Activated T-cell treated with anti-CD3 and anti-CD28 coated beads for 4 hours (primary cell): ENCODE results near the gene KLHL29.

ENCODE experiments used
- DNase-seq: peaks from one replicate; pipeline ENCODE4 v3.0.0-alpha.2; 2020

The KLHL29 gene

DNA sequence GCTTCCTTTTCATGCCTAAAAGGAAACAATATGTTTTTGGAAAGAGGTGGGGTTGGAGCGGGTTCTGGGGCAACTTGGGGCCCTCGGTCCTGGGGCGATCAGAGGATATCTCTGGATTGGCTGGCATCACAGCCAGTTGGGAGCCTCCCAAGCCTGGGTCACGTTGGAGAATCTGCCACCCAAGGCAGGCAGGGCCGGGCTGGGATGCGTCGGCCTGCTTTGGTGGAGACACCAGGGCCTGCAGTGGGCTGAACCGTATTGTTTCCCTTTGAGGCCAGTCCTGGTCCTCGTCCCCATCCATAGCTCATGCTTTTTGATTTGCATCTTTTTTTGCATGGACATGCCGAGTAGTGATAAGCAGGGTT lies 306.1 kb downstream of the KLHL29 start:
- DNase-seq: no peak

DNA sequence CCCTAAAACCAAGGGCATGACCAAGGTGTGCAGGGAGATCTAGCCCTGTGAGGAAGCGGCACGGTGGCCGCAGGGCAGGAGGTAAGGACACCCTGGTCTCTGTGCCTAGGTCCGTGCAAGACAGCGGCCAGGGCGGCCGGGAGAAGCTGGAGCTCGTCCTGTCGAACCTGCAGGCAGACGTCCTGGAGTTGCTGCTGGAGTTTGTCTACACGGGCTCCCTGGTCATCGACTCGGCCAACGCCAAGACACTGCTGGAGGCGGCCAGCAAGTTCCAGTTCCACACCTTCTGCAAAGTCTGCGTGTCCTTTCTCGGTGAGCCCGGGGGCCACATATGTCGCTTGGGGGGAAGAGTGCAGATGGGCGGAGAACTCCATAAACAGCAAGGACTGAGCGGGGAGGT lies 306.6 kb downstream of the KLHL29 start:
- DNase-seq: no peak

DNA sequence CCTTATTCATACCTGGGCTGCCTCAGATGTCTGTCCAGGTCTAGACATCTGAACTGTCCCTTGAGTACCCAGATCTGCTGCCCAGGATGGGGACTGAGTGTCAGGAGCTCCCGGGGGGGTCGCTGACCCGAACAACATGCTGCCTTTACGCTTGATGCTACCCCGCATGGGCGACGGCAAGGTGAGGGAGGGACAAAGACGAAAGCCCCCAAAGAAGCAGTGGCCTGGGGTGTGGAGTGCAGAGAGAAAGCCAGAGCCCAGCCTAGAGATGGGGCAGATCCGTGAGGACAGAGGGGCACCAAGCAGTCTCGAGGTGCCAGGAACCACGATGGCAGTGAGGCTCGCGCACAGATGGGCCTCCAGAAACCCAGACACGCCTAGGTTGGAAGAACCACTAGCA lies 307.3 kb downstream of the KLHL29 start:
- no peak for DNase-seq

DNA sequence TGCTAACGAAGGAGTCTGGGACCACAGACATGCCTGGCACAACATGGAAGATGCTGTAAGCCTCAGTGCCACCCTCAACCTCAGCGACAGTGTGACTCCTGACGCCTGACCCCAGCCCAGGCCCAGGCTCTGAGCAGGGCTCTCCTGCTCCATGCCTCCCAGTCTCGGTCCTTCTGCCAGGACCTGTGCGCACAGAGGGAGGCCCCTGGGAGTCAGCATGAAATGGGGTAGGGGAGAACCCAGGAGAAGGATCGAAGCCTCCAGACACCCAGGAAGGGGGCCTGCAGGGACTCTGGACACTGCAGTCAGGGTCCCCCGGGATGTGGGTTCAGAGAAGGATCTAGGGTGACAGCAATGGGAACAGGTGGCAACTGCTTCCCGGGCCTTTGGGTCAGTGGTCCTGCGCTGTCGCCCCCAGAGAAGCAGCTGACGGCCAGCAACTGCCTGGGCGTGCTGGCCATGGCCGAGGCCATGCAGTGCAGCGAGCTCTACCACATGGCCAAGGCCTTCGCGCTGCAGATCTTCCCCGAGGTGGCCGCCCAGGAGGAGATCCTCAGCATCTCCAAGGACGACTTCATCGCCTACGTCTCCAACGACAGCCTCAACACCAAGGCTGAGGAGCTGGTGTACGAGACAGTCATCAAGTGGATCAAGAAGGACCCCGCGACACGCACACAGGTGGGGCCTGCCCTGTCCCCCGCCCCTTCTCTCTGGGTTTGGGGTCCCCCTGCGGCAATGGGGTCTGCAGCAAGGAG lies 308.0 kb downstream of the KLHL29 start:
- DNase-seq: no peak

DNA sequence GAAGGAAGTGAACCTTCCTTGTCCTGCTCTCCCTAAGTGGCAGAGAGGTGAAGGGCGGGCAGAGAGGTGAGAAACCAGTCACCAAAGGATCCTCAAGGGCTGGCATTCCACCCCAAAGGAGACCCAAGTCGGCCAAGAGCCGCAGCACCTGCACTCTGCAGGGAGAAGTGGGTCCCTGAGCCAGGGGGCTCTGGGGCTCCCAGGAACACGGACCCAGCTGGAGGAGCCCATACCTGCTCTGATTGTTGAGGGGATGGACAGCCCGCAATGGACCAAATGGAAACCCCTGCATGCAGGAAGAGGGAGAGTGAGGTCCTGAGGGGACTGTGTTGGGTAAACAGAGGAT lies 308.6 kb downstream of the KLHL29 start:
- no peak for DNase-seq

DNA sequence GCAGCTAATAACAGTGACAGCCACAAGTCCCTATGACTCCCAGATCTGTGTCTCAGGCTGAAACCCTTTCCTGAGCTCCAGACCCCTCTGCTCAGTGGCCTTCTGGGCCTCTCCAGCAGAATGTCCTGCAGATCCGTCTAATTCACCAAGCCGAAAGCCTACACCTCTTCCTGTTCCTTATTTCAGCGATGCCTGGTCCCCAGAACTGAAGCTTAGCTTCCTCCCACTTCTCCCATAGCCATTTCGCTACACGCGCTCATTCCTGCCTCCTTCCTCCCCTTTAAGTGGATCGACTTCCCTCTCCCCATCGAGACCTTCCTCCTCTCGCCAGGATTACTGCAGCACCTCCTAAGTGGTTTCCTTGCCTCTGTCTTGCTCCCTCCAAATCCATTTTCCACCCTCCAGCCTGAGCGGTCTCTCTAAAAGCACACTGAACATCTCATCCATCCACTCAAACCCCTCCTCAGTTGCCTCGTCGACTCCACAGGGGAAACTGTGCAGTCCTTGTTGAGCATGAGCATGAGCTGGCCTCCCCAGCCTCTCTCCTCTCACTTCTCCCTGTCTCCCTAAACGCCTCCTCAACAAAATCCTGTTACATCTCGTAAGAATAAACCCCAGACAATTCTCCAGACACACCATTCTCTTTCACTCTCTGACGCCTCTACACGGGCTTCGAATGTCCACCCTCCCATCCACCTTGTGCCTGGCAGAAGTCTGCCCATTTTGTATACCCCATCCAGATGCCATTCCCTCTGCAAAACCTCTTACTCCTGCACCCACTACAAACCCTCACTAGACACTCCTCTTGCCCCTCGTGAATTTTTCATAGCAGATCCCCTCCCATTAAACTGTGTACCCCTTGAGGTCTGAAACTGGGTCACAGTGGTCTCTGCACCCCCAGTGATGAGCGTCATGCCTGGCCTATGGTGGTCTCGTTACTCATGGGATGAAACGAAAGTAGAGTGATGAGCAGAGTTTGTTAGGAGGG lies 309.4 kb downstream of the KLHL29 start:
- DNase-seq: no peak

DNA sequence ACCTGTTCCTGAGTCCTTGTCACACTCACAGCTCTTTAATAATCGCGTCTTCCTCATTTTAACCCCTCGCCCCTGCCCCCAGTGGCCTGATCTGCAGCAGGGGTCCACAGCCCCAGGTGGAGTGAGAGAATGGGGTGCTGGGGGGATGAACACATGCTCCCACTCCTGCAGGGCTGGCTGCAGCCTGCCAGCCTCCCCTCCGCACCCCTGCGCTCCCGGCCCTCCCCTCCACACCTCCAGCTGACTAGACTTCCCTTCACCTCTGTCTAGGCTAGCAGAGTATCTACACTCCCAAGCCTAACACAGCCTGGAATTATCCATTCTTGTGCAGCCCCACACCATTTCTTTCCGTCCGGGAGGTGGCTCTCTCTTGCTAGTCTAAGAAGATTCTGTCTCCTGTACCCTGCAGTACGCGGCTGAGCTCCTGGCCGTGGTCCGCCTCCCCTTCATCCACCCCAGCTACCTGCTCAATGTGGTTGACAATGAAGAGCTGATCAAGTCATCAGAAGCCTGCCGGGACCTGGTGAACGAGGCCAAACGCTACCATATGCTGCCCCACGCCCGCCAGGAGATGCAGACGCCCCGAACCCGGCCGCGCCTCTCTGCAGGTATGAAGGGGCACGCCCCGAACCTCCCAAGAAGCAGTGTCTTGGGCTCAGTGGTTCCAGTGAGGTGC lies 310.4 kb downstream of the KLHL29 start:
- DNase-seq: no peak

DNA sequence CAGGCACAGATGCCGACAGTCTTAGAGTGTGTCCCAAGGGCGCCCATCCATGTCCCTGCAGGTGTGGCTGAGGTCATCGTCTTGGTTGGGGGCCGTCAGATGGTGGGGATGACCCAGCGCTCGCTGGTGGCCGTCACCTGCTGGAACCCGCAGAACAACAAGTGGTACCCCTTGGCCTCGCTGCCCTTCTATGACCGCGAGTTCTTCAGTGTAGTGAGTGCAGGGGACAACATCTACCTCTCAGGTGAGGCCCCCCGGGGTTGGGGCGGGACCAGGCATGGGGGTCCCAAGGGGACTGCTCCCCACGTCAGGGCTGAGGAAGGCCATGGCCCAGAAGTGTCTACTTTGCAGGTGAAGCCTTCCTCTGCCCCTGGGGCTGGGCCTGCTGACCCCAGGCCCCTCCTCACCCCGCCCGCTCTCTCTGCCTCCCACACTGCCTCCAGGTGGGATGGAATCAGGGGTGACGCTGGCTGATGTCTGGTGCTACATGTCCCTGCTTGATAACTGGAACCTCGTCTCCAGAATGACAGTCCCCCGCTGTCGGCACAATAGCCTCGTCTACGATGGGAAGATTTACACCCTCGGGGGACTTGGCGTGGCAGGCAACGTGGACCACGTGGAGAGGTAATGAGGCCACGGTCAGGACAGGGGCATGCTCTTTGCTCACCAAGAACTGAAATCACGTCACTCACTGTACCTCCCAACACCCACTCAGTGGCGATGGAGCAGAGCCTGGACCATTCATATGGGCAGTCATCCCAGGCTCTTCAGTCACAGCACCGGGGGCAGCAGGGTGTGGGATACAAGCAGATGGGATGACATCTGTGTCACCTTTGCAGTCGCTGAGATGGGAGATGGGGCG lies 311.1 kb downstream of the KLHL29 start:
- no peak for DNase-seq

DNA sequence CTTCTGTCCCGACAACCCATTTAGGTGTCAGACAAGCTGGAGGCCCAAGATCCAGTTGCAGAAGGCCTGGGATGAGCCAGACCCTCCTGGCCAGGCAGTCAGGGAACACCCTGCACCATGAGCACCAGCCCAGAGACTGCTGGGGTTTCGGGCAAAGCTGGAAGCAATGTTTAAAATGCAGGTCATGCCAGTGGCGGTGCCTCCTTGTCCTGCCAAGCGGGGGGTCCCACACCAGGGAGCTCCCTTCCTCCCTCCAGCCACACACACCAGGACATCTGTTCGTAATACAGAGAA lies 311.7 kb downstream of the KLHL29 start:
- no peak for DNase-seq

DNA sequence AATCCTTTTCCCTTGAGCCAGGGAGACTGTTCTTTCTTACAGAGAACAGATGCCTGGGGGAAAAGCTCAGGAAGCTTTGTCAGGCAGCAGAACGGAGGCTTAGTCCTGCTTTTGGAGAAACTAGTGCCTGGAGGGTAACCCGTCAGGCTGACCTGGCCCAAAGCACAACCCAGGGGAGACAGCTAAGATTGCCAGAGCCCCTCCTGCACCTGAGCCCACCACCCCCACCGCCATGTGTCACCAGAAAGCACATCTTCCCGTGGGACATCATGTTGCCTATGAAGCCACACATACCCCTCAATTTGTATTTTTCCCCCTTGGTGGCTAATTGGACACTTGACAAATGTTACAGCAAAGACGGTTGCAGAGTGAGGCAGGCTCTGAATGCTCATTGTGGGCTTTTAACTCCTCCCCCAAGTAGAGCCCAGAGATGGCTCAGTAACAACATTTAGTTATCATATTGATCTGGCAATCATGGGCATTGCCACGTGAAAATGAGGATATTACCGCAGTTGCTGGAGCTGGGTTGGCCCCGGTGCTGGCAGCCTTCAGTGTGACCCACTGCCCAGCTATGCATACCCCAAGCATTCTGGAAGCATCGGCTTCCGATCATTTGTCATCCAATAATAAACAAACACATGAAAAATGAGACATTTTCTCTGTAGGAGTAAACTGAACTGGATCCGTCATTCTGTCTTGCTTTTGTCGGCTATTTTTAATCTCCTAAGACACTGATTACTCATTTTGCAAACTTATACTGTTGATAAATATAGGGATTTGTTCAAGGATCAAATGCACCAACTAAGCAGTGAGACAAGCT lies 312.5 kb downstream of the KLHL29 start:
- no peak for DNase-seq

DNA sequence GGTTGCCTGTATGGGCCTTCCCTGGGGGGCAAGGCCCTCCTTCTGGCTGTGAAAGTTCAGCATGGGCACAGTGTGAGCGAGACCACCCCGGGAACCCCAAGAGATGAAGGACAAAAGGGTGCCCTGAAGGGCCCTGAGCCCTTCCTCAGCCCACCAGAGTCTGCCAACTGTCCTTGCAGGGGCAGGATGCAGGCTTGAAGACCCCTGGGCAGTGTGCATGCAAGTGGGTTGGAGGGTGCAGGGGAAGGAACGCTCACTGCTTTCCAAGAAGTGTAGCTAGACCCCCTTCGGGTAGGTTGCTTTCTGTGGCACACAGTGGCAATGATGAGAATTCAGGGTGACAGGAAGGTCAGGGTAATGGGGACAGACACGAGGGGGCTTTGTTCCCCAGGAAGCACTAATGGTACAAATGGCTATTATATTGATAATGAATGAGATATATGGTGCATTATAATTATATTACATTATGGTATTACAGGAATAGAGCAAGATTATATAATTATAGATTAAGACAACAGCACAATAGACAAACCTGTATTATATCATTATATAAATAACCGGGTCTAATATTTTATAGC lies 313.2 kb downstream of the KLHL29 start:
- no peak for DNase-seq

DNA sequence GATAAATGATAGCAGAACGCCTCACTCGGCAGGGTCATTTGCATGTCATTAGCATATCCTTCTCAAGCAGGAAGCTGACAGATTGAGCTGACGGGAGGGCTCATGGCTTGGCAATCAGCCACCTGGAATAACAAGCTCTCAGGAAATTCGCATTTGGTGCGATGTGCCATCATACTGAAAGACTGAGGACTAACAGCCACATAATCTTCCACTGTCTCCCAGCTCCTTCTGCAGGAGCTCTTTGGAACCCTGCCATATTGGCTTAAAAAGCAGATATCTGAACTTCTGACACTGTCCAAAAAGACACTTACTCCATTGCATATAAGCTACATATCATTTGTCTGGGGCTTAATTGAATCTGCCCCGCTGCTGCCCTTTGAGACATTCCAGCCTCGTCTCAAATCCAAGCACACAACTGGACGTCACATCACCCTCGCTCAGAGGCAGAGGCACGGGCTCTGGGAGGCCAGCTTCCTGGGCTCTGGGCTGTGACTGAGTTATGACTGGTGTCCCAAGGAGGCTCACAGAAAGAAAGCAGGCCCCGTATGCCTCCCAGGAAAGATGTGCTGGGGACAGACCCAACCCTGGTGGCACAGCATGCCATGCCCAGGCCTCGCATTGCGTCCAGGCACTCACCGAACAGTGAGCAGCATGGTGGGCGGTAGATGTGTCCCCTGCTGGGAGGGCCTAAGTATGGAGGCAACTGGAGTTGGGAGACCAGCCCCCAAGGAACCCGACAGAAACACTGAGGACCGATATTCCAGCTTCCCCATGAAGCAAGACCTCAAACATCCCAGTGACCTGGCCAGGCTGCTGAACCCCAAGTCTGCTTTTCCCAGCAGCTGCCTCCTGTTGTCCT lies 314.0 kb downstream of the KLHL29 start:
- no peak for DNase-seq

DNA sequence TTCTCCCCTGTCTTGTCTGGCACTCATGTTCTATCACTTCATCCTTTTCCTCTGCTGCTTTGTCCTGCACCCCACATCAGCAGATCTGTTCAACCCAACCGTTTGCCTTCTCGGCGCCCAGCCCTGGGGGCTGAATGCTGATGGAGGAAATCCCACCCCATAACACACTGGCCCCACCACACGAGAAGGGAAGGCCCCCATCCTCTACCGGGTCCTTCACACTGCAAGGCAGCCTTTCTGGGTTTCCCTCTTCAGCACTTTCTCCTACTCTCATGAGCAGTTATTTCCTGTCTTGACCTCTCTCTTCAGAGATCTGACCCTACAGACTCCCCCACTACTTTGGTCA lies 314.6 kb downstream of the KLHL29 start:
- DNase-seq: no peak

DNA sequence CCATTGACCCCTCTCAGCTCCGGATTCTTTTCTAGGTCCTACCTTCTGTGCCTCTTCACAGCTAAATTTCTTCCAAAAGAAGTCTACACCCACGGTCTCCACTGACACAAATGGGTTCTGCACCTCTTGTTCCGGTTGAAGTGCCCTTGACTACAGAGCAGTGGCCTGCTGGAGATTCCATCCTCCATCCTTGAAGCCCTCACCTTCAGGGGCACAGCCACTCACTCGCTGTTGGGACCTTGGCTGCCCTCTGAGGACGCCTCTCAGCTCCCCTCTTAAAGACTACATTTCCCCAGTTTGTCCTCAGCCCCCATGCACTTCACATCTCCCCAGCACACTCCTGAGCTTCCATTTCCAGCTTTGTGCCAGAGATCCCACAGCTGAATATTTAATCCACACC lies 315.6 kb downstream of the KLHL29 start:
- no peak for DNase-seq

DNA sequence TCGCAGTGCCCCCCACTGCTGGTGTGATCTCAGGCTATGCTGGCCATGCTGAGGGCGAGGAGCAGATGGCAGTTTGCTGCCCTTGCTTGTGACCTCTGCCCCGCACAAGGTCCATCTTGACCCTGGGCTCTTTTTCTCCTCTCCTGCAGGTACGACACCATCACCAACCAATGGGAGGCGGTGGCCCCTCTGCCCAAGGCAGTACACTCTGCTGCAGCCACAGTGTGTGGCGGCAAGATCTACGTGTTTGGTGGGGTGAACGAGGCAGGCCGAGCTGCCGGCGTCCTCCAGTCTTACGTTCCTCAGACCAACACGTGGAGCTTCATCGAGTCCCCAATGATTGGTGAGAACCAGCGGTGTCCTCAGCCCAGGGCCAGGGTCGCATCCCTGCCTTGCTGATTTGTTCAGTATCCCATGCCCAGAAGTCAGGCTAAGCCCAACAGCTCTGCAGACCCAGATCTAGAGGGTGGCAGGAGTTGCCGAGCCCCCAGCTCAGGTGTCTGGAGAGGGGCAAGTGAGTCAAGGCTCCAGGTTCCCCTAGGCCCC lies 318.1 kb downstream of the KLHL29 start:
- DNase-seq: no peak

DNA sequence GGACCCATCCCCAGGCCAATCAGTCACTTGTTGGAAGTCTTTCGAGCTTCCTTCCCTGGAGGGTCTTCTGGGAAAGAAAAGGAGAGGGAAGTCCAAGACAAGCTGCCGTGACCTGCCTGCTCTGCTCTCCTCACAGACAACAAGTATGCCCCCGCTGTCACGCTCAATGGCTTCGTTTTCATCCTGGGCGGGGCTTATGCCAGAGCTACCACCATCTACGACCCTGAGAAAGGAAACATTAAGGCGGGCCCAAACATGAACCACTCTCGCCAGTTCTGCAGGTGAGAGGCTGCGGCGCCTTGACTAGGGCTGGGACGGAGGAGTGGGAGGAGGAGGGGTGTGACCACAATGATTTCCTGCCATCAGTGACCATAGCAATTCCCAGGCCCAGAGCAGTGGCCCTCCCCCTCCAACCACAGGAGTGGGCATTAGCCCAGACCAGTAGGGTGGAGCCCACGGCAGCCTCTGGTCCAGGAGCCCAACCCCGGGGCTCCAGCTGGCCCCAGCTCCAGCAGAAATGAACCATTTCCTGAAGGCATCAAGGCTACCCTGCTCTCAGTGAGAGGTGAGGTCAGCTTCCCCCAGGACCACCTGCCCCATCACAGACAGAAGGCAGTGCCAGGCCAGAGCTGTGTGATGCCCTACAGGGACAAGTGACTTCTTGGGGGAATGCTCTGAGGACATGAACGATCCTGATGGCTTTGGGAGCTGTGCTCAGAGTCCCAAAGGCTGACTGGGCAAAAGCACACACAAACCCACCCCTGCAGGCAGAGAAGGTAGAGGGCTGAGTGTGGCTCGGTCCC lies 318.8 kb downstream of the KLHL29 start:
- DNase-seq: no peak

DNA sequence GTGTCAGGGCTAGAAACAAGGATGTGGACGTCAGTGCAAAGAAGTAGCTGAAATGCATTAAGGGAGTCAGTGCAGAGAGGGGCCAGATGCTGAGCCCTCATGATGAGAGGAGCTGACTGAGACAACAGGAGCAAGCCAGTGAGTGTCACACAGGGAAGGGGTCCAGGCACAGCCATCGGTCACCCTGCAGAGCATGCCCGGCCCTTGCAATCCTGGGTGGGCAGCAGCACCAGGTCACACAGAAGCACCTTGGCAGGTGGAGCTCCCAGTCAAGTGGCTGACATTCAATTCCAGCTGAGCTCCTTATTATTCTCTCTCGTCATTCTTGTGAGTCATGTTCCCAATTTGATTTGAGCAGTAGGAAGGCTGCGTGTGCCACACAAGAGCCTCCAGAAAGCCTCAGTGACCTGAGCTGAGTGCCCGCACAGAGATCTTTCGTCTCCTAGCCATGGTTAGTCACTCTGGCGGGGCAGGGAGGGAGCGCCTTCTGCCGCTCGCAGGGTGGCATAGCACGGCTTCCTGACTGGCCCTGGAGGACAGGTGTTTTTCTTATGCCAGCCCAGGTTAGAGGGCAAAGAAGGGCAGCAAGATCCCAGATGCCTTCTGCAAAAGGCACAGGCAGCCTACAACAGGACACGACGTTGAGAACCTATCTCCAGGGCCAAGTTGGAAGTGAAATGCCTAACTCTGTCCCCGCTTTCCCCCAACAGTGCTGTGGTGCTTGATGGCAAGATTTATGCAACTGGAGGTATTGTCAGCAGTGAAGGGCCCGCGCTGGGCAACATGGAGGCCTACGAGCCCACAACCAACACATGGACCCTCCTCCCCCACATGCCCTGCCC lies 321.0 kb downstream of the KLHL29 start:
- no peak for DNase-seq

DNA sequence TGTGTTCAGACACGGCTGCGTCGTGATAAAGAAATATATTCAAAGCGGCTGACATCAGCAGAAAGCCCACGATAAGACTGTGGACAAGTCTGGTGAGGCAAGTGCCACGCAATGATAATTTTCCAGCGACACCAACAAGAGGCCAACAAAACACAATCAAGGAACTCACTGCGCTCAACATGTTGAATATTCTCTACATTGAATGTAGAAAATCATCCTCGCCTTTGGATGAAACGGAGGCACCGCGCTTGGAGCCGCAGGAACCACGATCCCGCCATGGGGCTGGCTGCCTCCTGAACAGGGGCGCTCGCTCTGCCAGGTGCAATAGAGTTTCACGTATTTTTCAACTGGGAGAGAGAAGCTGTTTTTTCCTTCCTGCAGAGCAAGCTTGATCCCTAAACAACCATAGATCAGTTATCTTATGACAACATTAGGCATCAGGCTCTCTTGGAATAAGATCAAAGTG lies 321.7 kb downstream of the KLHL29 start:
- no peak for DNase-seq

DNA sequence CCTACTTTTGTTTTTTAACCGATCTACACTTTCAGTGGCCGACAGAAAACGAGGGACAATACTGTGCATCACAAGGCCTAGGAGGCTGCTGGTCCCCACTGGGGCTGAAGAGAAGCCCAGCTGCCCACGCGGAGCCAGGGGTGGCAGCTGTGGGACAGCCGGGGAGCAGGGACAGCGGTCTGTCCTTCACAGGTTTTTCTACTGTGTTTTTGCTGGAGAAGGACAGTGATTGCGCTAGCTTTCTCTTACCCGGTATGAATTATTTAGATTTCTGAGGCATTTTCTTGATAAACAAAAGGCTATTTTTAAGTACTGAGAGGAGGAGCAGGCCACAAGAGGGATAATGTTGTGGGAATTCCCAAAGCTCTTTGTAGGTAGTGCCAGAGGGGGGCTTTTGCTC lies 322.1 kb downstream of the KLHL29 start:
- no peak for DNase-seq
